Endothelial cell of umbilical vein (primary cell): ENCODE measurements around the gene CHRNB1. TPM values are rescaled to one million over a fixed set of nuclear protein-coding genes. Genes with fewer than 3 reads are reported as not detected.

ENCODE experiments used
- BruUV-seq: library from RNA; stranded (reverse); fragments of 400-500 nt; replicated peaks from 2 replicates; lab custom pipeline; 2021; lab: Mats Ljungman, UMichigan
- CTCF ChIA-PET: fragments of 300-600, 350-600 bp; sonication (Branson Sonifier 250); formaldehyde crosslinking; loops from one replicate; lab custom pipeline; 2021; ENCODE audit warnings: antibody characterized with exemption, inconsistent platforms; lab: Charles Lee
- POLR2A ChIA-PET: fragments of 300-600, 350-600 bp; sonication (Branson Sonifier 250); formaldehyde crosslinking; loops from one replicate; lab custom pipeline; 2021; ENCODE audit warnings: antibody characterized with exemption, inconsistent platforms; lab: Charles Lee
- DNase-seq: peaks from one replicate; pipeline ENCODE4 v3.0.0-alpha.2; 2011; ENCODE audit warnings: low read depth, low spot score
- FAIRE-seq: peaks from 2 replicates; lab custom pipeline; 2011; peaks lifted over from hg19 to GRCh38; lab: Jason Lieb, UNC
- H2AFZ ChIP-seq: 2 replicates; pipeline ENCODE4 v1.6.0; 2012; ENCODE audit warnings: low read depth, low read length, control low read depth, inconsistent platforms
- H3K27ac ChIP-seq: 2 replicates; pipeline ENCODE4 v1.5.1; 2011; ENCODE audit warnings: low read depth, mild to moderate bottlenecking, control low read depth, low read length, moderate library complexity; ENCODE audit not compliant: insufficient read depth
- H3K27me3 ChIP-seq, 2 experiments: 2 replicates each; pipeline versions ENCODE4 v1.6.0 to v1.6.1; 2011; ENCODE audit warnings: low read length in 2 of 2, mixed read lengths in 1 of 2; ENCODE audit not compliant: control insufficient read depth in 2 of 2, insufficient read depth in 2 of 2
- H3K36me3 ChIP-seq, 2 experiments: 2 replicates in 1 of 2; 3 replicates in 1 of 2; pipeline ENCODE4 v1.5.1; 2011; ENCODE audit warnings: low read length in 2 of 2, mild to moderate bottlenecking in 1 of 2, moderate library complexity in 1 of 2; ENCODE audit not compliant: control insufficient read depth in 2 of 2, insufficient read depth in 2 of 2; ENCODE audit errors: extremely low read depth in 1 of 2
- H3K4me1 ChIP-seq: 3 replicates; pipeline ENCODE4 v1.5.1; 2011; ENCODE audit warnings: mild to moderate bottlenecking, low read length; ENCODE audit not compliant: control insufficient read depth, insufficient read depth; ENCODE audit errors: extremely low read depth
- H3K4me2 ChIP-seq: 2 replicates; pipeline ENCODE4 v1.6.1; 2011; ENCODE audit warnings: low read length, control low read depth, mixed read lengths; ENCODE audit not compliant: insufficient read depth
- H3K4me3 ChIP-seq, 3 experiments: fragments of 200-600 bp in 1 of 3; sonication (generic), shearing (Covaris generic) in 1 of 3; replicated peaks in 1 of 3; 2 replicates each; pipeline ENCODE4 v1.5.1; 2011 to 2016; ENCODE audit warnings: control low read depth in 3 of 3, low read length in 3 of 3, mild to moderate bottlenecking in 2 of 3, inconsistent platforms in 1 of 3, low read depth in 1 of 3, moderate library complexity in 1 of 3; ENCODE audit not compliant: insufficient read depth in 1 of 3
- H3K79me2 ChIP-seq: 2 replicates; pipeline ENCODE4 v1.6.0; 2012; ENCODE audit warnings: low read length, inconsistent platforms; ENCODE audit not compliant: control insufficient read depth, insufficient read depth
- H3K9ac ChIP-seq: replicated peaks from 2 replicates; pipeline ENCODE3; 2011; ENCODE audit warnings: low read length, control low read depth; ENCODE audit not compliant: insufficient read depth; ENCODE audit errors: extremely low read depth
- H3K9me1 ChIP-seq: replicated peaks from 3 replicates; pipeline ENCODE4 v1.6.0; 2011; ENCODE audit warnings: mild to moderate bottlenecking, low read length; ENCODE audit not compliant: control insufficient read depth, insufficient read depth; ENCODE audit errors: extremely low read depth
- H3K9me3 ChIP-seq: replicated peaks from 2 replicates; pipeline ENCODE4 v1.5.1; 2012; ENCODE audit warnings: low read length, inconsistent platforms; ENCODE audit not compliant: control insufficient read depth, insufficient read depth
- H4K20me1 ChIP-seq: replicated peaks from 2 replicates; pipeline ENCODE3; 2011; ENCODE audit warnings: mild to moderate bottlenecking, low read length; ENCODE audit not compliant: control insufficient read depth, insufficient read depth; ENCODE audit errors: extremely low read depth
- CTCF ChIP-seq, 2 donors: IDR thresholded peaks; 1 replicate in 1 of 2; 2 replicates in 1 of 2; pipeline ENCODE4 v1.5.1; 2011; ENCODE audit warnings: low read length in 2 of 2, mild to moderate bottlenecking in 2 of 2, moderate library complexity in 2 of 2, control low read depth in 1 of 2, inconsistent platforms in 1 of 2, low read depth in 1 of 2; ENCODE audit not compliant: insufficient read depth in 1 of 2; ENCODE audit errors: extremely low read depth in 1 of 2
- EZH2 ChIP-seq: IDR thresholded peaks from 2 replicates; pipeline ENCODE4 v1.6.1; 2012; ENCODE audit warnings: borderline replicate concordance, low read depth, mild to moderate bottlenecking, moderate library complexity, low read length, inconsistent platforms; ENCODE audit not compliant: severe bottlenecking
- FOS ChIP-seq: IDR thresholded peaks from 2 replicates; pipeline ENCODE4 v1.6.1; 2011; ENCODE audit warnings: mild to moderate bottlenecking, low read length, moderate library complexity, borderline replicate concordance; ENCODE audit not compliant: insufficient read depth
- GATA2 ChIP-seq: IDR thresholded peaks from 2 replicates; pipeline ENCODE4 v1.7.0; 2011; ENCODE audit warnings: low read depth, mild to moderate bottlenecking, moderate library complexity, mixed read lengths, low read length; ENCODE audit not compliant: insufficient read length, insufficient read depth
- JUN ChIP-seq: IDR thresholded peaks from 2 replicates; pipeline ENCODE4 v1.6.1; 2011; ENCODE audit warnings: borderline replicate concordance, low read depth; ENCODE audit not compliant: insufficient read length, insufficient read depth
- MYC ChIP-seq: IDR thresholded peaks from one replicate; pipeline ENCODE4 v1.6.1; 2011; ENCODE audit warnings: mild to moderate bottlenecking, low read depth, low read length
- dilution Hi-C: fragments of 300-500 bp; cut with MboI; formaldehyde crosslinking; loops from one replicate; pipeline ENCODE4 v1.15.0; 2019; ENCODE audit warnings: low sequenced_read_pairs; ENCODE audit not compliant: extremely low pct_ligation_motif_present
- intact Hi-C: fragments of 100-400 bp; cut with micrococcal nuclease; formaldehyde crosslinking; loops from one replicate; pipeline ENCODE4 v1.10.0; 2022
- polyA plus RNA-seq, 4 experiments: library from polyadenylated mRNA; depleted of rRNA in 3 of 4; stranded (reverse) in 3 of 4; unstranded in 1 of 4; fragments of >200 nt; gene quantifications; 2 replicates each; pipeline versions ENCODE4 v1.2.1 to v1.2.3, GENCODE V29; 2011 to 2012; ENCODE audit warnings: missing spikeins in 1 of 4
- total RNA-seq: library from RNA; stranded (reverse); gene quantifications from 2 replicates; pipeline ENCODE4 v1.2.3, GENCODE V29; 2021
- TF ChIP-seq, protein P1 (sequence below): IDR thresholded peaks from 2 replicates; pipeline ENCODE4 v1.6.1; 2011; ENCODE audit not compliant: insufficient read depth, insufficient read length

CHRNB1 gene
- total and polyA plus RNA-seq, 2 donors (not counting 3 experiments of a cell fraction or from before 2014, with no cell fraction given) = 5.6 to 9.3 TPM

DNA sequence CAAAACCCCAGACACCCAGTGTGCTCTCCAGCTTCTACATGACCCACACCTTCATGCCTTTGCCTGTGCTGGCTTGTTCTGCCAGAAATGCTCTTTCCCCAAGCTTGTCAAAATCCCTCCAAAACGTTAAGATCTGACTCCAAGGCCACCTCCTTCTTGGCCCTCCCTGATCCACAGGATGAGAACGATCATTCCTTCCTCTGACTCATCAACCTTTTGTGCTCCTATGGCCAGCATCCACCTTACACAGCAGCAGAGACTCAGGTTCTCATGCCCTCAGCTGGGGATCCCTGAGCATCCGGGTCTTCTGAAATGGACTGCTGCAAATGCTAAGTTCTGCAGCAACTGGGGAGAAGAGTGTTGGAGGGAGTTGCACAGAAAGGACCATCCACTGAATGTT lies 31.6 kb downstream of the CHRNB1 start:
- H3K4me3 ChIP-seq = no peak overlapping the region
- peak; percentile 63 for DNase-seq
- peak; percentile 83 for FAIRE-seq
- H3K9me1 ChIP-seq = no peaks in the 10 kb centered on the region
- H3K36me3 ChIP-seq = no peaks in the 10 kb centered on the region
- intact Hi-C loops = loop anchor here (1.0 kb wide), 1 partner anchor 21 kb away; no protein-coding TSS in a partner anchor
- no peak for TF ChIP-seq CTCF (IDR thresholded peaks at IDR 0.05; ENCODE audit: extremely low read depth in 1 of 2, insufficient read depth in 1 of 2, low read depth in 1 of 2, low read length in 2 of 2)
- TF ChIP-seq GATA2 = no peak
- TF ChIP-seq MYC = no peak
- TF ChIP-seq FOS = peak; percentile 58
- no peak for TF ChIP-seq EZH2
- TF ChIP-seq, protein P1, sequence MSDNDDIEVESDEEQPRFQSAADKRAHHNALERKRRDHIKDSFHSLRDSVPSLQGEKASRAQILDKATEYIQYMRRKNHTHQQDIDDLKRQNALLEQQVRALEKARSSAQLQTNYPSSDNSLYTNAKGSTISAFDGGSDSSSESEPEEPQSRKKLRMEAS = no peak
- TF ChIP-seq JUN = peak; percentile 23
- no peak overlapping the region for H3K9ac ChIP-seq
- H3K4me2 ChIP-seq = peak overlapping the region; percentile 2
- H3K79me2 ChIP-seq = peaks cover 63% of the 10 kb centered on the region
- H2AFZ ChIP-seq = no peak overlapping the region
- dilution Hi-C loops = no loop called here
- no peaks in the 10 kb centered on the region for H4K20me1 ChIP-seq
- no peaks in the 10 kb centered on the region for H3K9me3 ChIP-seq
- POLR2A ChIA-PET = interaction anchor here (0.9 to 1.3 kb wide), 2 partner anchors 8 to 151 kb away, joined by 3 to 5 read pairs; partner anchors contain the start of genes POLR2A and SAT2
- H3K4me1 ChIP-seq = peaks cover 34% of the 10 kb centered on the region
- no peaks in the 10 kb centered on the region for H3K27me3 ChIP-seq
- H3K27ac ChIP-seq = peak overlapping the region; percentile 47
- BruUV-seq = no TSS peak
- CTCF ChIA-PET = interaction anchor here (0.7 to 3.0 kb wide), 12 partner anchors 9 to 120 kb away, joined by 3 to 21 read pairs (median 4); partner anchors contain the start of gene TMEM256
